Measurements from ENCODE around the gene ARRDC2.
A peak's percentile ranks its signal among the peaks of the same experiment; 100 is the strongest.
"Not testable (repeated sequence)": the region's sequence is repeated elsewhere in the genome, so short reads cannot be mapped to it uniquely, and the experiment has no call there.

Gene ARRDC2

DNA sequence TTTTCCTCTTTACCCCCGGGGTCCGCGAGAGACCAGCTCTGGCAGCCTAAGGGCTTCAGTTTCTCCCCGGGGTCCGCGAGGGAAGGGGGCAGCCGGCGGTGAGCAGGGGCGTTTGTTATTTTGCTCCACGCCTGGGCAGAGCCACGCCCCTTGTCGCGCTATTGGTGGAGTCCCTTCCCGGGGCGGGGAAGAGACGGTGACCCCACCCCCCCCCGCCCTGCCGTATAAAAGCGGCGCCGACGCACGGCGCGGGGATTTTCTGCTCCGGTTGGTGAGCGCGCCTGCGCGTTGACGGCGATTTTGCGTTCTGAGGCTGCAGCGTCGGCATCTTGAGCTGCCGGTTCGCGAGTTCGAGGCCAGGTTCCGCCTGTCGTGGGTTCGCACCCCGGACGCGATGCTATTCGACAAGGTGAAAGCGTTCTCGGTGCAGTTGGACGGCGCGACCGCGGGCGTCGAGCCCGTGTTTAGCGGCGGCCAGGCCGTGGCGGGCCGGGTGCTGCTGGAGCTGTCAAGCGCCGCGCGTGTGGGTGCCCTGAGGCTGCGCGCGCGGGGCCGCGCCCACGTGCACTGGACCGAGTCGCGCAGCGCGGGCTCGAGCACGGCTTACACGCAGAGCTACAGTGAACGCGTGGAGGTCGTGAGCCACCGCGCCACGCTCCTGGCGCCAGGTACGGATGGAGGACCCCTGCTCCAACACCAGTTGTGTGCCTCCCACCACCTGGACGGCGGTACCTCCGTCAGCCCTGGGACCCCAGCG lies at the start of gene ARRDC2:
TSS of gene ARRDC2 (plus strand) at position 254 of the 757 bp plus-strand sequence. CDS start at position 395, 141 bp downstream.
- DNase-seq, result peak; percentile 96

DNA sequence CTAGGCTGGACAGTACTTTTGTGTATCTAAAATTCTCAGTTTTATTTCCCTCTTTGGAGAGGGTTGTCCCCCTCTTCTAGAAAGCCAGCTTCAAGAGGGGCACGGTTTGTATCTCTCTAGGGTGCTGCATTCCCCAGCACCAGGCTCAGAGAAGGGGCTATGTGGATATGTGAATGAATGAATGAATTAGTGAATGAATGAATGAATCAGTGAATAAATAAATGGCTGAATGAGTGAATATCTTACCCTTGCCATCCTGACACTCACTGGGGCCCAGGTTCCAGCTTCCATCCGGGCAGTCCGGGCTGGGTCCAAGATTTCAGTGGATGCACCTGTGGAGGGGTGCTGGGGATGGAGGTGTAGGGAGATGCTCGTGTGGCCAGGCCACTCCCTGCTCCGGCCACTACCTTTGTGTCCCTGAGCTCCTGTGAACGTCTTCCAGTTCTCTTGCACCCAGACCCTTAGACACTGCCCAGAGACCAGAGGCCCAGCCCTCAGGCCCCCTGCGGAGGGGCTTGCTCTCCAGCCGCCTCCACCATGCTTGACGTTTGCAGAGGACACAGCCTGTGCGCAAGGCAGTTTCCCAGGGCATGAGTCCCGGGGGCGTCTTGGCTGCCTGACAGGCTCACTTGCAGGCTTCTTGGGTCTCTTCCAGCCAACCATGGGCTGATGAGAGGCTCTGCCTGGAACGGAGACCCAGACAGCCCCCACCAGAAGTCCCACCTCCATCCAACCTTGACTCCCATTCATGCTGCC lies 43.9 kb upstream of the ARRDC2 start:
- DNase-seq, result no peak

- no peak for DNase-seq
Measured at GRCh38 chr19:17965370-17966128, 42.4 kb upstream of the ARRDC2 start.

DNA sequence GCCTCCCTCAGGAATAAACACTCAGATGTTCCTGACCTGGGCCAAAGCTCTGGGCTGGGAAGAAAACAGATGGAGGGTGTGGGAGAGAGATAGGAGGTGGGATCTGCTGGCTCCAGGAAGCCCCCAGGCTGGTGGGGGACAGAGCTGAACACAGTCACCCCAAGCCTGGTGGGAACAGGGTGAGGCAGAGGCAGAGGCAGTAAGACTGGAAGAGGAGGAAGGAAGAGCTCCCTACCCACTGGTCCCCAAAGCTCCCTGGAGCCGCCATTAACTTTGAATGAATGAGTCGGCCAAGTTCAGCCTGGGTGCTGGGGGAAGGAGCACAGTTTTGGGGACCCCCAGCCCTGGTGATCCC lies 41.9 kb upstream of the ARRDC2 start:
- no peak for DNase-seq

GRCh38 chr19:17966550-17967256 lies 41.3 kb upstream of the ARRDC2 start, which contains the start of gene KCNN1:
Gene KCNN1, plus strand, starts transcription at chr19:17967107. Its CDS starts 6,782 bp downstream, at chr19:17973889.
- DNase-seq, result peak; percentile 48

DNA sequence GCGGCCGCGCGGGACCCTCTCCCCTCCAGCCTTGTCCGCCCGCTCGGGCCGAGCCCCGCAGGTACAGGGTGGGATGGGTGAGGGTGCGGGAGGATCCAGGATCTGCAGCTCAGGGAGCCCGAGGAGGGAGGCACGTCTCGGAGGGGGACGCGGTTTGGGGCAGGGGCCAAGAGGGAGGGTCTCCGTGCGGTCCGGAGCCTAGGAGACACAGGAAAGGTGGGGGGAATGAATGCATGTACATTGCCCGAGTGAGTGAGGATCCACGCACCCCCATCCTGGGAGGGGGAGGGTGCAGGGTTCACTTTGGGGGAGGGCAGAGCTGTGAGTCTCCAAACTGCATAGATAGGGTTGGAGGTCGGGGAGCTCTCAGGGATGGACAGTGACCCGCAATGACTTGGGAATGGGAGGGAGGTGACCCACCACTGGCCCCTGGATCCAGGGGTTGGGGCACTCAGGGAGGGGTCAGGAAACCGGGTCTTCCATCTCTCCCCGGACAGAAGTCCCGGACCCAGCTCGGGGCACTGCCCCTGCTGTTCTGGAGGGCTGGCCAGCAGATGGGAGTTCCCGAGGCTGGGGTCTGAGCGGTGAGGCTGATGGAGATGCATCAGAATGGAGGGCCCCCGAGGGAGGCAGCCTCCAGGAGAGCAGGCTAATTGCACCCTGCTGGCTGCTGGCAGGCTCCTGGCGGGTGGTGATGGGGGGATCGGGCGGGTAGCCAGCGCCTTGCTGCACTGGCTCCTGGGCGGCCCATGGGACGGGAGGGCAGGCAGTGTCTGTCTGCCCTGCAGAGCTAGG lies 40.5 kb upstream of the ARRDC2 start:
- DNase-seq, result peak; percentile 43

DNA sequence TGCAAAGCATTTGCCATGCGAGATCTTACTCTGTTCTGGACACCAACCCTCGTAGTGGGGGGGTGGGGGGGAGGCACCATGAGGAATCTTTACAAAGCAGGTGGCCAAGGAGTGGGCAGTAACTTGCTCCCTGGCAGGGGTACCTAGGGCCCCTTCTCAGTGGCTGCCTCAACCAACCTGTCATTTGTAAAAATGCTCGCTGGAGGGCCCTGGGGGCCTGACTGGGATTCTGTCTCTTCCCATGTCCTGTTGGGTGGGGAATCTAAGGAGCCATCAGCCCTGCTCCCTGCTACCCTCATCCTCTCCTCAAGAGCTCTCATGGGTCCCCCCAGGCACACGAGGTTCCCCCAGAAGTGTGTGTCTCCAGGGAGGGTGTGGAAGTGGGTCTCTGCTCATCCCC lies 39.6 kb upstream of the ARRDC2 start:
- DNase-seq, result no peak

- no peak for DNase-seq
Measured at GRCh38 chr19:17969096-17969792, 38.7 kb upstream of the ARRDC2 start.

DNA sequence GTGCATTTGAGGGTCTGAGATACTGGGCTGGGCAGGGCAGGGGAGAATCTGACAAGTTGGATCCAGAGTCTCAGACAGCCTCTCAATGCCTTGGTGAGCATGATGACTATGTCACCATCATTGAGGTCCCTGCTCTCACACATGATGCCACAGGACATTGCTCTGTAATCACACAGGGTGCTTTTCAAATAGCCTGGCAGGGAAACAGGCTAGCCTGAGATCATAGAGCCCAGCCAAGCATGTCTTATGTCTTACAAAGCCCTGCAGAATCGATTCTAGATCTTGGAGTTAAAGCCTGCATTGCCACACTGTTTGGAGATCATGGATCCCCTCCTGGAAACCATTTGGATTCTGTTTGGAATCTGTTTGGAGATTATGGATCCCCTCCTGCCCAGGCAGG lies 35.7 kb upstream of the ARRDC2 start:
- DNase-seq, result no peak

- no peak for DNase-seq
Measured at GRCh38 chr19:17973759-17974158, 34.2 kb upstream of the ARRDC2 start.

- no peak for DNase-seq
Measured at GRCh38 chr19:17974551-17974950, 33.4 kb upstream of the ARRDC2 start.

- DNase-seq, result no peak
Measured at GRCh38 chr19:17975032-17975431, 32.9 kb upstream of the ARRDC2 start.

GRCh38 chr19:17977021-17977420 lies 30.9 kb upstream of the ARRDC2 start:
- no peak for DNase-seq

DNA sequence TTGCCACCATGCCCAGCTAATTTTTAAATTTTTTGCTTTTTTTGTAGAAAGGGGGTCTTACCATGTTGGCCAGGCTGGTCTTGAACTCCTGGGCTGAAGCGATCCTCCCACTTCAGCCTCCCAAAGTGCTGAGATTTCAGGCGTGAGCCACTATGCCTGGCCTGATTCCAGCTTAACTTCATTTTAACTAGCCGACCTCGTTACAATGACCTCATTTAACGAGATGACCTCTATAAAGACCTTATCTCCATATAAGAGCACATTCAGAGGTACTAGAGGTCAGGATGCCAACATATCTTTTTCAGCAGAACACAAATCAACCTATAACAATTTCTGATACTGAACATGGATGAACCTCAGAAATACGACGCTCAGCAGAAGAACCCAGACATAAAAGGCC lies 30.5 kb upstream of the ARRDC2 start:
- DNase-seq, result no peak

- DNase-seq, result no peak
Measured at GRCh38 chr19:17981611-17982010, 26.4 kb upstream of the ARRDC2 start.

- peak; percentile 33 for DNase-seq
Measured at GRCh38 chr19:17982430-17982829, 25.5 kb upstream of the ARRDC2 start.

DNA sequence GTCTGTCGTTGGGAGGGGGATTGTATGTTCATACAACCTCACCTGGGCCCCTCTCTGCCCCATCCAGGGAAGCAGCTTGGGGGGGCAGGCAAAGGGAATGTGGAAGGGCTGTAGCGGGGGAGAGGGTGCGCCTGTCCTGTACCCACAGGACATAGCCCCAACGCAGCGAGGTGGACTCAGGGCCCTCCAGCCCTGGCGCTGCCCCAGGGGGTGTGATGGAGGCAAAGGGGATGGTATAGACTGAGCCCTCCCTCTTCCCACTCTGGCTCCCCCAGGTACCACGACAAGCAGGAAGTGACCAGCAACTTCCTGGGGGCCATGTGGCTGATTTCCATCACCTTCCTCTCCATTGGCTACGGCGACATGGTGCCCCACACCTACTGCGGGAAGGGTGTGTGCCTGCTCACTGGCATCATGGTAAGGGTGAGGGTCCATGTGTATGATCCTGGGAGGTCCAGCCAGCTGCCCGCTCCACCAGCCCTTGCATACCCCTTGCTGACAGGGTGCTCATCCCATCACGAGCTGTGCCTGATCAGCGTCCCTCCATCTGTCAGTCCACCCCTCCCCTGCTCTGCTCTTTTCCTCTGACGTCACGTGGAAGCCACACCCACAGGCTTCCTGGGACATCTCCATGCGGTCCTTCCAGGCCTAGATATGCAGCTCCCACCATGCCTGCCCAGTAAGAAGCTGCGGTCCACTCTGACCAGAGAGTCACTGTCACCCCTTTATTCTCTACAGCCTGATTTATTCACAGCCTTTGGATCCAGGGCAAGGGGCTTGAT lies 22.7 kb upstream of the ARRDC2 start:
- no peak for DNase-seq

DNA sequence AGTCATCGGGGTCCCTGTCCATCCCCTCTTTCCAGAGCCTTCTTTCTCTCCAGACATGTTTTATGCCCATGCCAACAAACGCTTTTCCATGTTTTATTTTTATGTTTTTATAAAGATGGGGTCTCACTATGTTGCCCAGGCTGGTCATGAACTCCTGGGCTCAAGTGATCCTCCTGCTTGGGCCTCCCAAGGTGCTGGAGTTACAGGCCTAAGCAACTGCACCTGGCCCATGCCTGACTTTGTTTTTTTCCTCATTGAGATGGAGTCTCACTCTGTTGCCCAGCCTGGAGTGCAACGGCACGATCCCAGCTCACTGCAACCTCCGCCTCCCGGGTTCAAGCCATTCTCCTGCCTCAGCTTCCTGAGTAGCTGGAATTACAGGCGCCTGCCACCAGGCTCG lies 21.4 kb upstream of the ARRDC2 start:
- not testable (repeated sequence) for DNase-seq

- no peak for DNase-seq
Measured at GRCh38 chr19:17988161-17988560, 19.8 kb upstream of the ARRDC2 start.

DNA sequence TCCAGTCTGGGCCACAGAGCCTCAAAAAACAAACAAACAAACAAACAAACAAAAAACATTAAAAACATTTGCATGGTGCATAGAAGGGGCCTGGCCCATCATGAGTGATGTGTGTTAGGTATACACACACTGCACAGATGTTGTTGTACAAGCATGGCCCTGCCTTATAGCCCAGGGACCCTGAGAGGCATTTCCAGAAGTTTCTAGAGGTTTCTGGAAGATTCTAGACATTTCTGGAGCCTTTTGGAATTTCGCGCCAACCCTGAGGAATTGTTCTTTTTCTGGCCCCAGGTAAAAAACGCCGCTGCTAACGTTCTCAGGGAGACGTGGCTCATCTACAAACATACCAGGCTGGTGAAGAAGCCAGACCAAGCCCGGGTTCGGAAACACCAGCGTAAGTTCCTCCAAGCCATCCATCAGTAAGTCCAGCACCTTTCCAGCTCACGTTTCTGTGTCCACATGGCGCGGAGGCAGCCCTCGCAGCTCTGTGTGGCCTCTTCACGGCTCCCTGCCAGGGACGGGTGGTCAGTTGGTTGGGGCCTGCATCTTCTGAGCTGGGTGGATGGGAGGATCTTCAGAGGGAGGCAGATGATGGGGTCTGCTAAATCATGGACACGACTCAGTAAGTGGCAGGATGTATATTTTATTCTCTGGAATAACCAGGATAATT lies 18.4 kb upstream of the ARRDC2 start:
- no peak for DNase-seq
